SJCRH30 (cell line): ENCODE measurements around the gene EML3. TPM values are rescaled to one million over a fixed set of nuclear protein-coding genes. Genes with fewer than 3 reads are reported as not detected.
"Not testable (repeated sequence)": the region's sequence is repeated elsewhere in the genome, so short reads cannot be mapped to it uniquely, and the experiment has no call there.

Experiments used
- DNase-seq, 2 experiments: peaks; one replicate each; pipeline ENCODE4 v3.0.0-alpha.2; 2015 to 2020
- H3K27ac ChIP-seq: fragments of 250-450 bp; sonication (Bioruptor Pico); 2 replicates; pipeline ENCODE4 v1.5.1; 2020; ENCODE audit warnings: mild to moderate bottlenecking, moderate library complexity
- H3K27me3 ChIP-seq: fragments of 250-450 bp; sonication (Bioruptor Pico); 2 replicates; pipeline ENCODE4 v1.5.1; 2020; ENCODE audit warnings: mild to moderate bottlenecking, moderate library complexity
- H3K36me3 ChIP-seq: fragments of 250-450 bp; sonication (Bioruptor Pico); 2 replicates; pipeline ENCODE4 v1.5.1; 2020; ENCODE audit warnings: mild to moderate bottlenecking, moderate library complexity
- H3K4me1 ChIP-seq: fragments of 250-450 bp; sonication (Bioruptor Pico); 2 replicates; pipeline ENCODE4 v1.5.1; 2020; ENCODE audit warnings: mild to moderate bottlenecking, moderate library complexity
- H3K4me3 ChIP-seq: fragments of 250-450 bp; sonication (Bioruptor Pico); 2 replicates; pipeline ENCODE4 v1.5.1; 2020; ENCODE audit warnings: mild to moderate bottlenecking, moderate library complexity
- H3K9me3 ChIP-seq: fragments of 250-450 bp; sonication (Bioruptor Pico); replicated peaks from 2 replicates; pipeline ENCODE4 v1.5.1; 2020; ENCODE audit warnings: mild to moderate bottlenecking, moderate library complexity
- total RNA-seq: library from RNA; depleted of rRNA; stranded (reverse); fragments of >200 nt; shearing (Covaris generic); gene quantifications from 2 replicates; pipeline ENCODE4 v1.2.3, GENCODE V29; 2014

Gene EML3
- total RNA-seq, 1 experiment from 2014 or later, result 8.9 TPM

- H3K4me1 ChIP-seq, result no peaks in the 10 kb centered on the region; the same call in 1 of the 2 replicates
- H3K27me3 ChIP-seq, result no peaks in the 10 kb centered on the region
- no peak for DNase-seq
- peaks cover 12% of the 10 kb centered on the region for H3K36me3 ChIP-seq
- H3K4me3 ChIP-seq, result peak overlapping the region; percentile 90
- H3K27ac ChIP-seq, result peak overlapping the region; percentile 94
- H3K9me3 ChIP-seq, result no peaks in the 10 kb centered on the region
Measured at GRCh38 chr11:62645671-62645945, 33.0 kb upstream of the EML3 start.

DNA sequence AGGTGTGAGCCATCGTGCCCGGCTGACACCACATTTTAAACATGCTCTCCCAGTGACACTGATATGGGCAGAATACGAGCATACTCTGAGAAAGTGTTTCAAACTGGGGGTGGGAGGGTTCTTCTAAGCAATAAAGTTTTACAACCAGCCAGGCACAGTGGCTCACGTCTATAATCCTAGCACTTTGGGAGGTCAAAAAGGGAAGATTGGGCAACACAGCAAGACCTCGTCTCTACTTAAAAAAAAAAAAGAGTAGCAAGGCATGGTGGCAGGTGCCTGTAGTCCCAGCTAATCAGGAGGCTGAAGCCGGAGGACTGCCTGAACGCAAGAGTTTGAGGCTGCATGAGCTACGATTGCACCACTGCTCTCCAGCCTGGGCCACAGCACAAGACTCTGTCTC lies 31.6 kb upstream of the EML3 start:
- H3K36me3 ChIP-seq, result peaks cover 17% of the 10 kb centered on the region
- H3K4me1 ChIP-seq, result no peaks in the 10 kb centered on the region; the same call in 1 of the 2 replicates
- H3K9me3 ChIP-seq, result no peaks in the 10 kb centered on the region
- DNase-seq, result no peak
- H3K27ac ChIP-seq, result no peak overlapping the region
- no peaks in the 10 kb centered on the region for H3K27me3 ChIP-seq
- H3K4me3 ChIP-seq, result no peak overlapping the region

- Histone ChIP-seq H3K27me3 (no peaks in the 10 kb centered on the region), H3K4me1 (no peaks in the 10 kb centered on the region), H3K36me3 (peaks cover 86% of the 10 kb centered on the region), H3K27ac (no peak overlapping the region), H3K4me3 (no peak overlapping the region), H3K9me3 (no peaks in the 10 kb centered on the region)
- no peak for DNase-seq
Measured at GRCh38 chr11:62632492-62632891, 19.9 kb upstream of the EML3 start.

DNA sequence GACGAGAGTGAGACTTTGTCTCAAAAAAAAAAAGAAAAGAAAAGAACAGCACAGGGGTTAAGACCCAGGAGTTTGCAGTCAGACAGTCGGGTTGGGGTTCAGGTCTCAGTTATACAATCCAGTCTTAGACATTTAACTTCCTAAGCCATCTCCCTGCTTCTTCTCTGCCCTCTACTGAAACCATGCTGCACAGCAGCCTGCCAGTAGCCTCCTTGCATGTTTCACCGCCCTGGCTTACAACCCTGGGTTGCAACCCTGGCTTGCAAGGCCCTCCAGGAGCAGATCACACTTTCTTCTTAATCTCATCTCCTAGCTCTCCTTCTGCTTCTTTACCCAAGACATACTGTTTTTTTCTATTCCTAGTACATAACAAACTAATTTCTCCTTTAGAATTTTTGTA lies 15.1 kb upstream of the EML3 start:
- no peak overlapping the region for H3K4me3 ChIP-seq
- no peaks in the 10 kb centered on the region for H3K9me3 ChIP-seq
- H3K27me3 ChIP-seq, result no peaks in the 10 kb centered on the region
- H3K36me3 ChIP-seq, result peaks cover 70% of the 10 kb centered on the region
- no peak for DNase-seq
- no peaks in the 10 kb centered on the region for H3K4me1 ChIP-seq
- no peak overlapping the region for H3K27ac ChIP-seq

DNA sequence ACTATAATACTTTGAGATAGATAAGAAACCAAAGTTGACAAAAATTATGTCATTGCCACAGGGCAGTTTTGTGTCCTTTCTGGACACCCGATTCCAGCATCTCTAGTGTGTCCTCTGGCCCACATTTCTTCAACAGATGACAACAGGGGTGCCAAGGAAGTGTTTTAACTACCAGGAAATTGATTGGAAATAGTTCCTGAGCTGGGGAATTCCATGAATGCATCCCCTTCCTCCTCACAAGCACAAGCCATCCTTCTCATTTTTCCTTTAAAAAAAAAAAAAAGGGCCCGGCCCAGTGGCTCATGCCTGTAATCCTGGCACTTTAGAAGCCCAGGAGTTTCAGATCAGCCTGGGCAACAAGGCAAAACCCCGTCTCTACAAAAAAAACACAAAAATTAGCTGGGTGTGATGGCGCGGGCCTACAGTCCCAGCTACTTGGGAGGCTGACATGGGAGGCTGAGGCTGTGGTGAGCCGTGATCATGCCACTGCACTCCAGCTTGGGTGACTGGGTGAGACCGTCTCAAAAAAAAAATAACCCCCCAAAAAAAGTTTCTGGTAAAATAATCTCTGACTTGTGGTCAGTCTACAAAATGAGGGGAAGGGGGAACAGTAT lies 10.0 kb upstream of the EML3 start:
- H3K4me1 ChIP-seq, result peaks cover 5% of the 10 kb centered on the region
- H3K27ac ChIP-seq, result peak overlapping the region; percentile 51
- peaks cover 23% of the 10 kb centered on the region for H3K36me3 ChIP-seq
- H3K9me3 ChIP-seq, result no peaks in the 10 kb centered on the region
- peak overlapping the region; percentile 69 for H3K4me3 ChIP-seq
- H3K27me3 ChIP-seq, result no peaks in the 10 kb centered on the region
- DNase-seq, result no peak

GRCh38 chr11:62621567-62622470 lies 9.2 kb upstream of the EML3 start, which contains the start of gene B3GAT3:
TSS of gene B3GAT3 (minus strand) at chr11:62621986. CDS start at chr11:62621947, 39 bp downstream.
- Histone ChIP-seq H3K27me3 (no peaks in the 10 kb centered on the region), H3K4me3 (peak within 1 kb of the TSS; percentile 69), H3K27ac (peak within 1 kb of the TSS; percentile 51), H3K9me3 (no peaks in the 10 kb centered on the region), H3K36me3 (peaks cover 16% of the 10 kb centered on the region), H3K4me1 (peaks cover 5% of the 10 kb centered on the region)
- peak; percentile 98 to 99 for DNase-seq

DNA sequence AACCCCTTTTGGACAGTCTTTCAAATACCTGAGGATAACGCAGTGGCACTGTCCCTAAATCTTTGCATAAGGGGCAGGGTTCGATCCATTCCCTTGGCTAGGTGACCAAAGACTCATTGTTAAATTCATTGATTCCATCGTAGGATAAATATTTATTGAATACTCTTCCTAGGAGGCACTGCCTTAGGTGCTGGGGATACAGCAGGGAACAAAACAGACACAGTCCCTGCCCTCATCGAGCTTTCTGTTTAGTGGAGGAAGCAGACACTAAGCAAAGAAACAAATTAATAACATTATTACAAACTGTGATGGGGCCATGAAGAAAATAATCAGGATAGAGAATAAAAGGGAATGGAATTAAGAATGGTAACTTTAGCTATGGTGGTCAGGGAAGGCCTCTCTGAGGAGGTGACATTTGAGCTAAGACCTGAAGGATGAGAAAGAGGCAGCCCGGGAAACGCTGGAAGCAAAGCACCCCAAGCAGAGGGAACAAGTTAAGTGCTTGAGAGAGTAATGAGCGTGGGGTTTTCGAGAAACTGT lies 8.5 kb upstream of the EML3 start:
- Histone ChIP-seq H3K36me3 (peaks cover 8% of the 10 kb centered on the region), H3K4me1 (peaks cover 5% of the 10 kb centered on the region), H3K9me3 (no peaks in the 10 kb centered on the region), H3K4me3 (peak overlapping the region; percentile 69), H3K27ac (peak overlapping the region; percentile 51), H3K27me3 (no peaks in the 10 kb centered on the region)
- no peak for DNase-seq

GRCh38 chr11:62616957-62617356 lies 4.4 kb upstream of the EML3 start:
- not testable (repeated sequence) for DNase-seq, H3K9me3 ChIP-seq, H3K4me1 ChIP-seq, H3K27me3 ChIP-seq, H3K27ac ChIP-seq, H3K4me3 ChIP-seq, H3K36me3 ChIP-seq

- Histone ChIP-seq H3K36me3 (no peaks in the 10 kb centered on the region), H3K9me3 (no peaks in the 10 kb centered on the region), H3K27ac (no peak overlapping the region), H3K27me3 (no peaks in the 10 kb centered on the region), H3K4me3 (no peak overlapping the region), H3K4me1 (no peaks in the 10 kb centered on the region)
- no peak for DNase-seq
Measured at GRCh38 chr11:62615521-62615920, 2.9 kb upstream of the EML3 start.

GRCh38 chr11:62614275-62614674 lies 1.7 kb upstream of the EML3 start:
- Histone ChIP-seq H3K27me3 (no peaks in the 10 kb centered on the region), H3K27ac (no peak overlapping the region), H3K36me3 (no peaks in the 10 kb centered on the region), H3K4me3 (no peak overlapping the region), H3K4me1 (no peaks in the 10 kb centered on the region), H3K9me3 (no peaks in the 10 kb centered on the region)
- no peak for DNase-seq

DNA sequence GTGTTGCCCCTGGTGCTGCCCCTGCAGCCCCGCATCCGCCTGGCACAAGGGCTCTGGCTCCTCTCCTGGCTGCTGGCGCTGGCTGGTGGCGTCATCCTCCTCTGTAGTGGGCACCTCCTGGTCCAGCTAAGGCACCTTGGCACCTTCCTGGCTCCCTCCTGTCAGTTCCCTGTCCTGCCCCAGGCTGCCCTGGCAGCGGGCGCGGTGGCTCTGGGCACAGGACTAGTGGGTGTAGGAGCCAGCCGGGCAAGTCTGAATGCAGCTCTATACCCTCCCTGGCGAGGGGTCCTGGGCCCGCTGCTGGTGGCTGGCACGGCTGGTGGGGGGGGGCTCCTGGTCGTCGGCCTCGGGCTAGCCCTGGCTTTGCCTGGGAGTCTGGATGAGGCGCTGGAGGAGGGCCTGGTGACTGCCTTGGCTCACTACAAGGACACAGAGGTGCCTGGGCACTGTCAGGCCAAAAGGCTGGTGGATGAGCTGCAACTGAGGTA lies 760 bp upstream of the EML3 start:
- no peaks in the 10 kb centered on the region for H3K9me3 ChIP-seq
- no peaks in the 10 kb centered on the region for H3K36me3 ChIP-seq
- peak overlapping the region; percentile 79; the same call in 1 of the 2 replicates for H3K4me3 ChIP-seq
- H3K27ac ChIP-seq, result no peak overlapping the region
- DNase-seq, result no peak
- H3K27me3 ChIP-seq, result no peaks in the 10 kb centered on the region
- no peaks in the 10 kb centered on the region for H3K4me1 ChIP-seq

DNA sequence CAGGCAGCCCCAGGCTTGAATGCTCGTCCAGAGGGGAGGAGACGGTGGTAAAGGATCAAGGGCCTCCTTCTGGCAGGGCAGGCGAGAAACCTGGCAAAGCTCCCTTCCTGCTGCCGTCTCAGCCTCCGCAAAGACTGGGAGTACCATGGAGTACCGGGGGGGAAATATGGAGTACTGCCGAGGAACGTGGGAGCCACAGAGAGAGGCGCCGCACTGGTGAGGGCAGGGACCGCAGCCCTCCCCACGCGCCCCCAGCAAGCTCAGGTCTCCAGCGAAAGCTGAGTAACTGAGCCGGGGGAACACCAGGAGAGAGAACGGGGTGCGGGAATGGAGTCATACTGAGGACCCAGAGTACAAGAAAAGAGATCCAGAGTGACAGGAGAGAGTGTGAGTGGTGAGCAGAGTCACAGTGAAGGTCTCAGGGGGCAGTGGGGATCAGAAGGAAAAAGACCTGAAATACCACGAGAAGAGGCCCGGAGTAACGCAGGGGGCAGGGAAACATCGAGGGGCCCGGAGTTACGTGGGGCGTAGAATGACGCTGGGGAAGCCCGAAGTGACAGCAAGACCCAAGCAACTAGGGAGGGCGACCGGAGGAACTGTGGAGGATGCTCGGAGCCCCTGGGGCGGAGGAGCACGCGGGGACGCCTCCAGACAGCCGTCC lies 740 bp downstream of the EML3 start:
- H3K4me3 ChIP-seq, result peak overlapping the region; percentile 79
- H3K4me1 ChIP-seq, result no peaks in the 10 kb centered on the region
- H3K27me3 ChIP-seq, result no peaks in the 10 kb centered on the region
- H3K27ac ChIP-seq, result peak overlapping the region; percentile 45
- no peaks in the 10 kb centered on the region for H3K9me3 ChIP-seq
- H3K36me3 ChIP-seq, result no peaks in the 10 kb centered on the region
- DNase-seq, result peak; percentile 54 to 62

DNA sequence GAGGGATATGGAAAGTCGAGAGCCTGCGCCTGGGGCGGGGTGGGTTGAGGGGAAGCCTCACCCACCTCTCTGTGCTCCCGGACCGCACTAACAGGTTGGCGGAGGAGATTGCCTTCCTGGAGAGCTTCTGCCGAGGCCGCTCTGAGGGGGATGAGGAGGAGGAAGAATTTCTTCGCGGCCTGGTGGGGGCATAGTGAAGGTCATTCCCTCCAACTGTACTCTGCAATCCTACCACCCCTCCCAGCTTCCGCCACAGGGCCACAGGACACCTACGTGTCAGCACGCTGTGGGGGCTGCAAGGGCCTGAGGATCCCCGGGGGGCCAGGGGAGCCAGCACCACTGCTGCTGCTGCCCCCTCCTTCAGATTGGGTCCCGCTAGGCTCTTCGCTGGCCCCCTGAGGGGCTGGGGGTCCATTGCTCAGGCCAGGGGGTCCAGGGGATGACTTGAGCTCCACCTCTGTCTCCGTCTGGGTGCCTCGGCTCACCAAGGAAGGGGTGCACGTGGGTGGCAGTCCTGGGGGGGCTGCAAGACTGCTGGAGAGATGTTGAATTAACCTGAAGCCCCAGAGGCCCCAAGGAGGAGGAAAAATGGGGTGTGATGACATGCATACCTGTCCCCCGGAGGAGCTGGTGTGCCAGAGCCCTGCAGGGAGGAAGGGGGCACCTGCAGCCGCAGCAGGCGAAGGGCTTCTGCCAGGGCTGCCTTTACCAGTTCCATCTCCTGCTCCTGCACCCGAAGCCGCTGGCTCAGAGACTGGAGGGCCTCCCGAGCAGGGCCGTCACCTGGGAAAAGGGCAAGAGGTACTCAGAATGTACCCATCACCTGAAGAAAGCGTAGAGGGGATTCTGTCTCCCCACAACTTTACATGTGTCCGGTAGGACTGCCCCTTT lies 1.5 kb downstream of the EML3 start:
- no peaks in the 10 kb centered on the region for H3K36me3 ChIP-seq
- no peaks in the 10 kb centered on the region for H3K9me3 ChIP-seq
- no peaks in the 10 kb centered on the region for H3K27me3 ChIP-seq
- no peak for DNase-seq
- no peaks in the 10 kb centered on the region for H3K4me1 ChIP-seq
- H3K4me3 ChIP-seq, result peak overlapping the region; percentile 79
- H3K27ac ChIP-seq, result peak overlapping the region; percentile 45; the same call in 1 of the 2 replicates

- Histone ChIP-seq H3K27ac (no peak overlapping the region), H3K4me1 (no peaks in the 10 kb centered on the region), H3K27me3 (no peaks in the 10 kb centered on the region), H3K36me3 (no peaks in the 10 kb centered on the region), H3K4me3 (no peak overlapping the region), H3K9me3 (no peaks in the 10 kb centered on the region)
- no peak for DNase-seq
Measured at GRCh38 chr11:62610403-62610802, 2.2 kb downstream of the EML3 start.
